ENCODE measurements around the gene CLRN1. TPM values are rescaled to one million over a fixed set of nuclear protein-coding genes. Genes with fewer than 3 reads are reported as not detected.
"Not testable (repeated sequence)": the region's sequence is repeated elsewhere in the genome, so short reads cannot be mapped to it uniquely, and the experiment has no call there.

The CLRN1 gene
- total RNA-seq, 1 experiment from 2014 or later, result not detected

GRCh38 chr3:150989208-150989607 lies 16.7 kb upstream of the CLRN1 start:
- no TSS peak for BruUV-seq (replicated peaks)
- H3K9me3 Mint-ChIP-seq (ENCODE audit: low read depth, unreplicated experiment), result no peaks in the 10 kb centered on the region
- no peak overlapping the region for H3K4me3 Mint-ChIP-seq (ENCODE audit: low read depth, unreplicated experiment)

GRCh38 chr3:150988395-150988794 lies 15.9 kb upstream of the CLRN1 start:
- H3K4me3 Mint-ChIP-seq (ENCODE audit: low read depth, unreplicated experiment); H3K9me3 Mint-ChIP-seq (ENCODE audit: low read depth, unreplicated experiment); CTCF ChIA-PET; H3K27ac Mint-ChIP-seq (ENCODE audit: unreplicated experiment); intact Hi-C loops (cut with micrococcal nuclease; ENCODE audit: unreplicated experiment); DNase-seq; H3K36me3 Mint-ChIP-seq (ENCODE audit: insufficient read depth, unreplicated experiment); BruUV-seq (replicated peaks); H3K4me1 Mint-ChIP-seq (ENCODE audit: low read depth, unreplicated experiment): not testable (repeated sequence)
- H3K27me3 Mint-ChIP-seq (ENCODE audit: unreplicated experiment), result peaks cover 65% of the 10 kb centered on the region

More at GRCh38 chr3:150989208-150989607, 16.7 kb upstream of the CLRN1 start:
- H3K27me3 Mint-ChIP-seq (ENCODE audit: unreplicated experiment), result peaks cover 65% of the 10 kb centered on the region
- no peak for TF ChIP-seq CTCF (IDR thresholded peaks at IDR 0.05; ENCODE audit: unreplicated experiment)
- H3K4me1 Mint-ChIP-seq (ENCODE audit: low read depth, unreplicated experiment), result no peaks in the 10 kb centered on the region
- H3K27ac Mint-ChIP-seq (ENCODE audit: unreplicated experiment), result no peak overlapping the region
- CTCF ChIA-PET, result no interaction called here
- no peaks in the 10 kb centered on the region for H3K36me3 Mint-ChIP-seq (ENCODE audit: insufficient read depth, unreplicated experiment)
- DNase-seq, result no peak
- intact Hi-C loops (cut with micrococcal nuclease; ENCODE audit: unreplicated experiment), result no loop called here

- H3K9me3 Mint-ChIP-seq (ENCODE audit: low read depth, unreplicated experiment), result no peaks in the 10 kb centered on the region
- H3K27me3 Mint-ChIP-seq (ENCODE audit: unreplicated experiment), result peaks cover 67% of the 10 kb centered on the region
- H3K4me3 Mint-ChIP-seq (ENCODE audit: low read depth, unreplicated experiment), result no peak overlapping the region
- H3K4me1 Mint-ChIP-seq (ENCODE audit: low read depth, unreplicated experiment), result no peaks in the 10 kb centered on the region
- TF ChIP-seq CTCF (IDR thresholded peaks at IDR 0.05; ENCODE audit: unreplicated experiment), result no peak
- no peaks in the 10 kb centered on the region for H3K36me3 Mint-ChIP-seq (ENCODE audit: insufficient read depth, unreplicated experiment)
- no TSS peak for BruUV-seq (replicated peaks)
- CTCF ChIA-PET, result interaction anchor here (0.5 to 0.7 kb wide), 2 partner anchors 10 to 150 kb away, joined by 3 read pairs; no protein-coding TSS in a partner anchor
- H3K27ac Mint-ChIP-seq (ENCODE audit: unreplicated experiment), result no peak overlapping the region
- DNase-seq, result no peak
- intact Hi-C loops (cut with micrococcal nuclease; ENCODE audit: unreplicated experiment), result no loop called here
Measured at GRCh38 chr3:150985711-150986110, 13.2 kb upstream of the CLRN1 start.

- DNase-seq, result no peak
- Mint-ChIP-seq H3K27me3 (ENCODE audit: unreplicated experiment) (peaks cover 69% of the 10 kb centered on the region), H3K4me3 (ENCODE audit: low read depth, unreplicated experiment) (no peak overlapping the region), H3K4me1 (ENCODE audit: low read depth, unreplicated experiment) (no peaks in the 10 kb centered on the region), H3K9me3 (ENCODE audit: low read depth, unreplicated experiment) (no peaks in the 10 kb centered on the region), H3K27ac (ENCODE audit: unreplicated experiment) (no peak overlapping the region), H3K36me3 (ENCODE audit: insufficient read depth, unreplicated experiment) (no peaks in the 10 kb centered on the region)
- intact Hi-C loops (cut with micrococcal nuclease; ENCODE audit: unreplicated experiment), result no loop called here
- no peak for TF ChIP-seq CTCF (IDR thresholded peaks at IDR 0.05; ENCODE audit: unreplicated experiment)
- no TSS peak for BruUV-seq (replicated peaks)
- CTCF ChIA-PET, result no interaction called here
Measured at GRCh38 chr3:150984066-150984465, 11.5 kb upstream of the CLRN1 start.

- Mint-ChIP-seq H3K27me3 (ENCODE audit: unreplicated experiment) (peaks cover 96% of the 10 kb centered on the region), H3K4me1 (ENCODE audit: low read depth, unreplicated experiment) (no peaks in the 10 kb centered on the region), H3K36me3 (ENCODE audit: insufficient read depth, unreplicated experiment) (no peaks in the 10 kb centered on the region), H3K4me3 (ENCODE audit: low read depth, unreplicated experiment) (no peak overlapping the region), H3K27ac (ENCODE audit: unreplicated experiment) (no peak overlapping the region), H3K9me3 (ENCODE audit: low read depth, unreplicated experiment) (no peaks in the 10 kb centered on the region)
- no TSS peak for BruUV-seq (replicated peaks)
- intact Hi-C loops (cut with micrococcal nuclease; ENCODE audit: unreplicated experiment), result no loop called here
- no peak for DNase-seq
- TF ChIP-seq CTCF (IDR thresholded peaks at IDR 0.05; ENCODE audit: unreplicated experiment), result no peak
- CTCF ChIA-PET, result interaction anchor here (0.6 kb wide), 2 partner anchors 564 to 1123 kb away, joined by 3 read pairs; no protein-coding TSS in a partner anchor
Measured at GRCh38 chr3:150978566-150979148, 6.1 kb upstream of the CLRN1 start.
